SK-N-MC (cell line): ENCODE measurements around the gene CCDC71.
A peak's percentile ranks its signal among the peaks of the same experiment; 100 is the strongest.

ENCODE experiments used
- DNase-seq: peaks from one replicate; pipeline ENCODE4 v3.0.0-alpha.2; 2011; ENCODE audit warnings: low read depth, low spot score
- H3K27ac ChIP-seq: fragments of 200-600 bp; sonication (generic); 2 replicates; pipeline ENCODE4 v1.5.1; 2016; ENCODE audit warnings: mixed run types
- H3K36me3 ChIP-seq: fragments of 200-600 bp; sonication (generic); 2 replicates; pipeline ENCODE4 v1.6.1; 2017; ENCODE audit warnings: antibody characterized with exemption, low read length, mixed read lengths; ENCODE audit not compliant: insufficient read depth
- H3K4me3 ChIP-seq: fragments of 200-600 bp; sonication (generic); 2 replicates; pipeline ENCODE4 v1.5.1; 2016
- H3K9ac ChIP-seq: fragments of 200-600 bp; sonication (generic); 2 replicates; pipeline ENCODE4 v1.8.0; 2017; ENCODE audit warnings: mixed run types, mixed read lengths; ENCODE audit not compliant: insufficient read length
- H3K9me3 ChIP-seq: fragments of 200-600 bp; sonication (generic); 2 replicates; pipeline ENCODE4 v1.6.1; 2017; ENCODE audit warnings: low read depth, mild to moderate bottlenecking, antibody characterized with exemption, low read length, moderate library complexity, mixed read lengths
- EZH2 ChIP-seq: fragments of 200-600 bp; sonication (generic); IDR thresholded peaks from one replicate; pipeline ENCODE4 v1.6.1; 2017; ENCODE audit warnings: antibody characterized with exemption
- FOXP2 ChIP-seq: optimal IDR thresholded peaks from 2 replicates; pipeline ENCODE3; 2011; ENCODE audit warnings: mild to moderate bottlenecking, moderate library complexity; ENCODE audit not compliant: insufficient read depth; ENCODE audit errors: extremely low read length, control extremely low read depth
- POLR2AphosphoS5 ChIP-seq: IDR thresholded peaks from 2 replicates; pipeline ENCODE4 v1.6.1; 2012; ENCODE audit warnings: mild to moderate bottlenecking, low read depth, low read length, borderline replicate concordance

Gene CCDC71

DNA sequence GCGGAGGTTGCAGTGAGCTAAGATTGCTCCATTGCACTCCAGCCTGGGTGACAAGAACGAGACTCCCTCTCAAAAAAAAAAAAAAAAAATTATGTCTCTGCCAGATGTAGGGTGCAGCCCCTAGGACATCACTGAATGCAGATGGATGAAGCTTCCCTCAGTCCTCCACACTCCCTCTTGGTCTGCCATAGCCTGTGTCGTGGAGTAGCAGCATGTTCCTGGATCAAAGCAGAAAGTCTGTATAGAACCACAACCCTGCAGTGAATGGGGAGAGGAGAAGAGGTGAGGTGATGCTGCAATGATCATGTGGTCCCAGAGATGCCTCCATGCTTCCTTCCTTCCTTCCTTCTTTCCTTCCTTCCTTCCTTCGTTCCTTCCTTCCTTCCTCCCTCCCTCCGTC, 18.0 kb downstream of the CCDC71 start:
- H3K36me3 ChIP-seq: no peaks in the 10 kb centered on the region
- DNase-seq: no peak
- no peak overlapping the region for H3K4me3 ChIP-seq
- no peak overlapping the region for H3K27ac ChIP-seq
- no peaks in the 10 kb centered on the region for H3K9me3 ChIP-seq
- no peak overlapping the region for H3K9ac ChIP-seq
- TF ChIP-seq POLR2AphosphoS5 (no peak), EZH2 (no peak), FOXP2 (no peak)

DNA sequence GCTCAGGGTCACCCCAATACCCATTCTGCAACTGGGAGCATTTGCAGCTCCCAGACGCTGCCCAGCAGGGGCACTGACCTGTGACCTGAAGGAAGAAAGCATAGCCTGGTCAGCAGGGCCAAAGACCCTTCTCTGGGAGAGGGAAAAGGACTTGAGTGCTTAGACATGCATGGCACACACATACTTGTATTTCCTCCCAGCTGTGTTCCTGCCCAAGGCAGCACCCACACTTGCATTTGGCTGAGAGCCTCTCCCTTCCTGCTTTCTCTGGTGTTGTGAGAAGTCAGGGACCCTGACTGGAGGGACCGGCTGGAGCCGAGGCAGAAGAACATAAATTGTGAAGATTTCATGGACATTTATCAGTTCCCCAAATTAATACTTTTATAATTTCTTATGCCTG, 26.1 kb downstream of the CCDC71 start:
- Histone ChIP-seq H3K27ac (no peak overlapping the region), H3K9me3 (no peaks in the 10 kb centered on the region), H3K36me3 (no peaks in the 10 kb centered on the region), H3K4me3 (no peak overlapping the region), H3K9ac (no peak overlapping the region)
- DNase-seq: no peak
- no peak for TF ChIP-seq EZH2

DNA sequence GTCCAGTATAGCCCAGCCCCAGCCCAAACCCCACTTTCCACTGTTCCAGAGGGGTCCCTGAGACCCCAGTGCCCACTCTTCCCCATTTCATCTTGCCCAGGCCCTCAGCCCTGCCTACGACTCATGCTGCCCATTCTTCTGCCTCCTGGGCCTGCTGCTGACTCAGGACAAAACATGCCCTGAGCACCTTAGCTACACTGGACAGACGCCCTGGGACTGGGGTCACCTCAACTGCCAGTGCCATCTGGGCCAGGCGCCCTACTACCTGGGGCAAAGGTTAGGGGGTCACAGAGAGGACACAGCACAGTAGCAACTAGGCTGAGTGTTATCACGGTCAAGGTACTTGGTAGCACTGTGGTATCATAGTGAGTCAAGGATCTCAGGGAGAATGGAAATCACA, 30.6 kb downstream of the CCDC71 start:
- H3K9me3 ChIP-seq: no peaks in the 10 kb centered on the region
- no peak overlapping the region for H3K27ac ChIP-seq
- TF ChIP-seq FOXP2: no peak
- no peak for TF ChIP-seq EZH2
- no peak for TF ChIP-seq POLR2AphosphoS5
- no peak overlapping the region for H3K4me3 ChIP-seq
- H3K9ac ChIP-seq: no peak overlapping the region
- no peaks in the 10 kb centered on the region for H3K36me3 ChIP-seq
- no peak for DNase-seq

DNA sequence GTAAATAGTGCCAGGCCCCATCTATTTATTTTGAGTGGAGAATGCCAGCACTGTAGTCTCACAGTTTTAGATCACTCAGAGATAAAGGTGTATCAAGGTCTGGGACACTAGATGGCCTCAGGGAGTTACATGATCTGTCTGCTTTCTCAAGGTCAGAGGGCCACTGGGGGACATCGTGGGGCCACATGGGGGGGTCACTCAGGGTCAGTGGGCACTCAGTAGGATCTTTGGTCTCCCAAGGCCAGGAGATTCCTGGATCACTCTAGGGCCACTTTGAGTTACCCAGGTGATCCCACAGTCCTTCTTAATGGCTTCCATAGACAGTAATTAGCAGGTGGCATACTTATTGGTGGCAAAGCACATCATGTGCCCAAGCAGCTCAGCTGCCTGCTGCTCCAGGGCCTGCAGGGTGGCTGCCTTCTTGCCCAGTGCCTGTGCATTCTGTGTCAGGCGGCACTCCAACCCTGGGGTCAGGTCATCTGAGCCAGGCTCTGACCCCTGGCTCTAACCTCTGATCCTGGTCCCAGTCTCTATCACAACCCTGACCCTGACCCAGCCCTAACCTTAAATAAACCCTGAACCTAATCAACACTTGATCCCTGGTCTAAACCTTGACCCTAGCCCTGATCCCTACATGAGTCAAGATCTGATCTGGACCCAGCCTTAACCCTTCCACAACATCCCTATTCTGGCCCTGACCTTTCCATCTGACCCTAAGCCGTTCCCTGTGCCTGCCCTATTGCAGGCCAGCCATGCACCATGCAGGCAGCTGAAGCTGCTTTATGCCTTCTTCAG, 31.5 kb downstream of the CCDC71 start:
- no peak for DNase-seq
- Histone ChIP-seq H3K9ac (no peak overlapping the region), H3K27ac (no peak overlapping the region)

DNA sequence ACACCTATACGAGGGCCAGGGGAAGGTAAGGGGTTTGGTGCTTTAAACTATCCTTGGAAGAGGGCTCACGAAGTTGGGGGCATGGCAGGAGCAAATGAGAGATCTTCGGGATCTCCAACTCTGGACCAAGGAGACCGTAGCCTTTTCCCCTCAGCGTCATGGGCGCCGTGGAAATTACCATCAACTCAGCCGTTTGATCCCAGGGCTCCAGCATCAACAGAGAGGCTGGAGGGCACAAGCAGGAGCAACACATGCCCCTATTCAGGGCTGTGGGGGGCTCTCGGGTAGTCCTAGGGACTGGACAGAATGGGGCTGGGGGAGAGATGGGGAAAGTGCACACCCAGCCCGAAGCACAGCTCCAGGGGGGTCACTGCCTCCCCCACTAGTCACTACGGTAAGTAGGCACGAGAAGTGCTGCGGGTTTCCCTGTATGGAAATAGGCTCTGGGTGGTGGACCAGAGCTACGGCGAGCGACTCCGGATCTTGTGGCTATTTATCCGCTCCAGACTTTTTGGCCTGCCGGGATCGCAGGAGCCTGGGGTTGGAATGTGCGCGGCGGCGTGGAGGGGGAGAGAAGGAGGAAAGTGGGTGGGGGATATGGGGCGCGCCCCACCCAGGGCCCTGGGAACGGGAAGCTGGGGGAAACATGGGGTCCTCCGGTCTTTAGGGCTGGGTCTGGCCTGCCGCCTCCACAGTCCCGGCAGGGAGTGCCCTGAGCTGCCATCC, 32.7 kb downstream of the CCDC71 start:
- peak overlapping the region; percentile 54; the same call in 1 of the 2 replicates for H3K27ac ChIP-seq
- peak overlapping the region; percentile 70 for H3K9ac ChIP-seq
- DNase-seq: peak; percentile 28
- H3K36me3 ChIP-seq: no peaks in the 10 kb centered on the region
- H3K9me3 ChIP-seq: no peaks in the 10 kb centered on the region
- peak overlapping the region; percentile 89 for H3K4me3 ChIP-seq
- TF ChIP-seq FOXP2: no peak
- TF ChIP-seq EZH2: no peak
- TF ChIP-seq POLR2AphosphoS5: peak; percentile 60; the same call in 1 of the 2 replicates

More for the DNA sequence above, 31.5 kb downstream of the CCDC71 start:
- Histone ChIP-seq H3K4me3 (no peak overlapping the region), H3K9me3 (no peaks in the 10 kb centered on the region), H3K36me3 (no peaks in the 10 kb centered on the region)
- TF ChIP-seq EZH2 (no peak), FOXP2 (no peak), POLR2AphosphoS5 (no peak)

DNA sequence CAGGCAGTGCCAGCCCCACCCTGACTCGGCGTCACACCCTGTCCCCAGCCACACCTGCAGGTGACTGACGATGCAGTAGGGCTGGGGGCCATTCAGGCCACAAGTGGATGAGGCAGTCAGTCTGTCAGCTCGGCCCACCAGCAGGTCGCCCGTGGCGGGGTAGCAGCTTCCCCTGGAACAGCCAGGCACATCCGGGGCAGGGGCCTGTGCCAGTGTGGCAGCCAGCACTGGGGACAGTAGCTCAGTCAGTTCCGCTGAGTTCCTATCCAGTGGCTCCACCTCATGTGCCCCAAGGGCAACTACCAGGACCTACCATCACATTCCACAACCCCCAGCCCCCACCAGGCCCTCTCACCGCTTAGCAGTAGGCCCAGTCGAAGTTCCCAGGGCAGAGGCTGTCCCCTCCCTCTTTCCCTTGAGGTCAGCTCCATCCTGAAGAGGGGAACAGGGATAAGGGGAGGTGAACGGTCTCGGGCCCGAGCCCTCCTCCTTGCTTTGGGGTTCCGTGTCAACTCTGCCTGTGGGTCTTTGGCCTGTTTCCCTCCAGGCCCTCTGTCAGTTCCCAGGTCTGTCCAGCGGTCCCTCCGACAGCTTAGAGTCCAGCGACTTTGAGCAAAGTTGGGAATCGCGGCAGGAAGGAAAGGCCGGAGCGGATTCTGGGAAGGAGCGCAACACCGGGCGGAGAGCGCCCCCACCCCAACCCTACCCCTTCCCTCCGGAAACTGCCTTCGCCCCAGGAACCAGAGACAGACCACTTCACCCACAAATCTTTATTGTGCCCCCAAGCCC, 33.5 kb downstream of the CCDC71 start, which contains the start of gene LAMB2:
LAMB2 (minus strand) TSS at position 614 of the 789 bp plus-strand sequence; CDS start at position 431, 183 bp downstream.
- H3K27ac ChIP-seq: peak within 1 kb of the TSS; percentile 54; the same call in 1 of the 2 replicates
- no peaks in the 10 kb centered on the region for H3K36me3 ChIP-seq
- peak within 1 kb of the TSS; percentile 89 for H3K4me3 ChIP-seq
- H3K9ac ChIP-seq: peak within 1 kb of the TSS; percentile 70
- no peak for TF ChIP-seq FOXP2
- peak; percentile 62; the same call in 1 of the 2 replicates for TF ChIP-seq POLR2AphosphoS5
- no peak for DNase-seq
- no peaks in the 10 kb centered on the region for H3K9me3 ChIP-seq

DNA sequence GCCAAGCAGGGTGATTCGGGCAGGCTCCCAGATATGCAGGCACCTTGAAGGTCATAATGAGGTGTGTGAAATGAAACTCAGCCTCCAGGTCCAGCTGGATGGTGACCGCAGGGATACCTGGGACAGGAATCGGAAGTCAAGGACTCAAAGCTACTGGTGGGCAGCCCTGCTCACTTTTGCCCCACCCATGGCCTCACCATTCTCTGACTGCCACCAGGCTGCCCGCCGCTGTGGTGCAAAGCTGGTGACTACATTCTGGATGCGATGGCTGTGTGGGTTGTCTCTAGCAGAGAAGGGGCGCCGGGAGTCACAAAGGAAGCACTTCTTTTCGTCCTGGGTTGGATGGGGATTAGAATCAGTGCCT, 34.1 kb downstream of the CCDC71 start:
- Histone ChIP-seq H3K9ac (peak overlapping the region; percentile 70), H3K4me3 (peak overlapping the region; percentile 89), H3K27ac (no peak overlapping the region), H3K36me3 (no peaks in the 10 kb centered on the region), H3K9me3 (no peaks in the 10 kb centered on the region)
- no peak for DNase-seq
- TF ChIP-seq POLR2AphosphoS5: no peak
- TF ChIP-seq FOXP2: no peak

DNA sequence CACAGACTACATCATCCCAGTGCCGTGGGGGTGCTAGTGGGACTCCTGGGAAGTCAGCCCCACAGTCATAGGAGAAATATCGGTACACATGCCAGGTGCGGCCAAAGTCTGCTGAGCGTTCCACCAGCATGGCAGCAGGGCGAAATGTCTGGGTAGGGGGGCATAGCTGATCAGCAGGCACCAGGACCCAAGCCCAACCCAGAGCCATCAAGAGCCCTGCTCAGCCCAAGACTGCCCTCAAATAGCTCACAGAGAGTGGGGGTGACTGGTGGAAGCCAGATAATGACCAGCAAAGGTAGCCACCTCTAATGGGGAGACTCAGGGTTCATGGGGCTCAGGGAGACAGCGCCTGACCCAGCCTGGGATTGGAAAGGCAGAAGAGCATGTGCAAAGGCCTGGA, 34.6 kb downstream of the CCDC71 start:
- H3K27ac ChIP-seq: no peak overlapping the region

More for the DNA sequence above, 34.6 kb downstream of the CCDC71 start:
- no peak for DNase-seq
- TF ChIP-seq FOXP2: no peak
- TF ChIP-seq EZH2: no peak
- no peak for TF ChIP-seq POLR2AphosphoS5
- no peak overlapping the region; the same call in 1 of the 2 replicates for H3K4me3 ChIP-seq
- H3K9ac ChIP-seq: no peak overlapping the region
- H3K36me3 ChIP-seq: no peaks in the 10 kb centered on the region
- H3K9me3 ChIP-seq: no peaks in the 10 kb centered on the region
